Mesenchymal stem cell (in vitro differentiated cells and primary cell): ENCODE data around the gene VEGFA.

ENCODE experiments used
- DNase-seq: peaks from one replicate; pipeline ENCODE4 v3.0.0-alpha.2; 2013
- H2AFZ ChIP-seq: one replicate; pipeline ENCODE4 v1.6.1; 2013; ENCODE audit warnings: low read depth, mild to moderate bottlenecking, control low read depth, inconsistent platforms, low read length, moderate library complexity
- H2AK5ac ChIP-seq: 2 replicates; pipeline ENCODE4 v1.6.1; 2013; ENCODE audit warnings: low read length, moderate library complexity, mild to moderate bottlenecking, inconsistent platforms; ENCODE audit not compliant: severe bottlenecking
- H2BK120ac ChIP-seq: one replicate; pipeline ENCODE4 v1.6.1; 2013; ENCODE audit warnings: low read depth, mild to moderate bottlenecking, inconsistent platforms, low read length, moderate library complexity
- H2BK12ac ChIP-seq, 2 experiments: one replicate each; pipeline ENCODE4 v1.6.1; 2013; ENCODE audit warnings: inconsistent platforms in 2 of 2, low read length in 2 of 2, mild to moderate bottlenecking in 2 of 2, moderate library complexity in 2 of 2, control low read depth in 1 of 2
- H2BK15ac ChIP-seq: one replicate; pipeline ENCODE4 v1.6.1; 2013; ENCODE audit warnings: mild to moderate bottlenecking, low read depth, inconsistent platforms; ENCODE audit not compliant: poor library complexity, severe bottlenecking
- H2BK5ac ChIP-seq: 2 replicates; pipeline ENCODE4 v1.6.1; 2013; ENCODE audit warnings: low read depth, mild to moderate bottlenecking, low read length, control low read depth, inconsistent platforms; ENCODE audit not compliant: poor library complexity, severe bottlenecking
- H3K14ac ChIP-seq, 2 experiments: one replicate each; pipeline ENCODE4 v1.6.1; 2013; ENCODE audit warnings: inconsistent platforms in 2 of 2, low read length in 2 of 2, control low read depth in 1 of 2, mild to moderate bottlenecking in 1 of 2, moderate library complexity in 1 of 2
- H3K18ac ChIP-seq, 2 experiments: one replicate each; pipeline ENCODE4 v1.6.1; 2013; ENCODE audit warnings: inconsistent platforms in 2 of 2, low read length in 2 of 2, control low read depth in 1 of 2, low read depth in 1 of 2, mild to moderate bottlenecking in 1 of 2
- H3K23ac ChIP-seq, 2 experiments: one replicate each; pipeline ENCODE4 v1.6.1; 2013; ENCODE audit warnings: inconsistent platforms in 2 of 2, low read length in 2 of 2, mild to moderate bottlenecking in 2 of 2, moderate library complexity in 2 of 2, control low read depth in 1 of 2
- H3K27ac ChIP-seq: 2 replicates; pipeline ENCODE4 v1.5.1; 2013; ENCODE audit warnings: mild to moderate bottlenecking, moderate library complexity, low read length, control low read depth, inconsistent platforms; ENCODE audit not compliant: poor library complexity, severe bottlenecking
- H3K27me3 ChIP-seq, 2 experiments: 2 replicates each; pipeline versions ENCODE4 v1.6.1 to v1.7.0; 2013; ENCODE audit warnings: low read length in 2 of 2, mild to moderate bottlenecking in 2 of 2, moderate library complexity in 2 of 2, control low read depth in 1 of 2, inconsistent platforms in 1 of 2; ENCODE audit not compliant: control insufficient read depth in 1 of 2, insufficient read depth in 1 of 2
- H3K36me3 ChIP-seq, 2 experiments: 2 replicates each; pipeline versions ENCODE4 v1.6.1 to v1.7.0; 2013; ENCODE audit warnings: low read length in 2 of 2, control low read depth in 1 of 2, inconsistent platforms in 1 of 2, low read depth in 1 of 2, mild to moderate bottlenecking in 1 of 2; ENCODE audit not compliant: insufficient read depth in 2 of 2, control insufficient read depth in 1 of 2
- H3K4ac ChIP-seq, 2 experiments: one replicate each; pipeline ENCODE4 v1.6.1; 2013; ENCODE audit warnings: inconsistent platforms in 2 of 2, low read length in 2 of 2, mild to moderate bottlenecking in 2 of 2, moderate library complexity in 2 of 2, control low read depth in 1 of 2, low read depth in 1 of 2
- H3K4me1 ChIP-seq: 2 replicates; pipeline ENCODE4 v1.6.1; 2013; ENCODE audit warnings: low read depth, low read length, control low read depth; ENCODE audit not compliant: control insufficient read depth, insufficient read depth
- H3K4me2 ChIP-seq: 2 replicates; pipeline ENCODE4 v1.6.1; 2013; ENCODE audit warnings: low read length, mild to moderate bottlenecking, inconsistent platforms; ENCODE audit not compliant: poor library complexity, severe bottlenecking
- H3K4me3 ChIP-seq, 2 experiments: 2 replicates each; pipeline versions ENCODE4 v1.5.1 to v1.7.0; 2013; ENCODE audit warnings: low read length in 2 of 2, mild to moderate bottlenecking in 2 of 2, control low read depth in 1 of 2, low read depth in 1 of 2; ENCODE audit not compliant: insufficient read depth in 1 of 2
- H3K79me1 ChIP-seq: replicated peaks from 2 replicates; pipeline ENCODE4 v1.6.1; 2013; ENCODE audit warnings: mild to moderate bottlenecking, control low read depth, low read length, inconsistent platforms; ENCODE audit not compliant: poor library complexity, severe bottlenecking
- H3K9ac ChIP-seq: 2 replicates; pipeline ENCODE4 v1.7.0; 2013; ENCODE audit warnings: mild to moderate bottlenecking, low read length, moderate library complexity
- H3K9me3 ChIP-seq: 2 replicates; pipeline ENCODE4 v1.7.0; 2013; ENCODE audit warnings: mild to moderate bottlenecking, low read length; ENCODE audit not compliant: control insufficient read depth
- H4K8ac ChIP-seq: one replicate; pipeline ENCODE4 v1.6.1; 2013; ENCODE audit warnings: inconsistent platforms, mild to moderate bottlenecking, low read length, moderate library complexity
- H4K91ac ChIP-seq: one replicate; pipeline ENCODE4 v1.6.1; 2013; ENCODE audit warnings: mild to moderate bottlenecking, low read length, inconsistent platforms
- WGBS: methylation state at CpG from one replicate; pipeline ENCODE4 v1.1.7; 2013; ENCODE audit warnings: mixed read lengths; 5-methylcytosine and 5-hydroxymethylcytosine counted together

VEGFA gene

GRCh38 chr6:43734294-43734665 lies 35.7 kb upstream of the VEGFA start:
- no peak overlapping the region for H2BK120ac ChIP-seq
- no peak overlapping the region for H2BK15ac ChIP-seq
- H4K8ac ChIP-seq: no peak overlapping the region
- peaks cover 12% of the 10 kb centered on the region for H3K9me3 ChIP-seq
- H3K4me1 ChIP-seq: peaks cover 5% of the 10 kb centered on the region
- H3K23ac ChIP-seq: no peak overlapping the region
- no peak overlapping the region for H2AFZ ChIP-seq
- 92% methylated on average over 3 of the region's 3 CpGs for WGBS
- no peak overlapping the region for H3K27ac ChIP-seq
- no peaks in the 10 kb centered on the region for H3K79me1 ChIP-seq
- no peaks in the 10 kb centered on the region for H3K27me3 ChIP-seq
- no peak overlapping the region for H3K4ac ChIP-seq
- H3K18ac ChIP-seq: no peak overlapping the region
- H4K91ac ChIP-seq: no peak overlapping the region
- no peak overlapping the region for H2BK12ac ChIP-seq
- H3K4me2 ChIP-seq: no peak overlapping the region
- H3K14ac ChIP-seq: no peak overlapping the region
- no peaks in the 10 kb centered on the region for H3K36me3 ChIP-seq
- H2BK5ac ChIP-seq: no peak overlapping the region
- H3K4me3 ChIP-seq: no peak overlapping the region
- no peak for DNase-seq
- no peak overlapping the region for H3K9ac ChIP-seq
- H2AK5ac ChIP-seq: no peak overlapping the region

DNA sequence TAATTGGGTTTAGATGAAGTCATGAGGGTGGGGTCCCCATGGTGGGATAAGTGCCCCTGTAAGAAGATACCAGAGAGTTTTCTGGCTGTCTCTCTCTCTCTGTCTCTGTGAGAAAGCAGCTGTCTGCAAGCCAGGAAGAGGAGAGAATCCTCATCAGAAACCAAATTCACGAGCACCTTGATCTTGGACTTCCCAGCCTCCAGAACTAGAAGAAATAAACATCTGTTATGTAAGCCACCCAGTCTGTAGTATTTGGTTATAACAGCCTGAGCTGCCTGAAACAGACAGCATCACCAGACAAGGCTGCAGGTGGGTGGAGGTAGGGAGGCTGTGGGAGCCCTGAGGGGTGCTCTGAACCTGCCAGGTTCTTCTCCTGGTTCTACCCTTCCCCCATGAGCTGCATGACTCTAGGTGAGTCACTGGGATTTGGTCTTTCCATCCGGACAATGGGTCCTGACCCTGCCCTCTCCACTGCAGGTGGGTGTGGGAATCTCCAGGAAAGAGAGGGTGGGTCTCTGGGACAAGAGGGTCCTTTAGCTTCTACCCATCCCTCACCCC lies 34.3 kb upstream of the VEGFA start:
- H3K4ac ChIP-seq: no peak overlapping the region
- peaks cover 5% of the 10 kb centered on the region for H3K4me1 ChIP-seq
- H4K91ac ChIP-seq: no peak overlapping the region
- H3K4me3 ChIP-seq: no peak overlapping the region
- DNase-seq: no peak
- H3K18ac ChIP-seq: no peak overlapping the region
- no peak overlapping the region for H3K9ac ChIP-seq
- no peak overlapping the region for H2AFZ ChIP-seq
- no peak overlapping the region for H2BK12ac ChIP-seq
- 100% methylated on average over 1 of the region's 2 CpGs for WGBS
- no peak overlapping the region for H3K23ac ChIP-seq
- no peak overlapping the region for H2AK5ac ChIP-seq
- H3K9me3 ChIP-seq: peaks cover 12% of the 10 kb centered on the region
- H3K27ac ChIP-seq: no peak overlapping the region
- H2BK5ac ChIP-seq: no peak overlapping the region
- no peaks in the 10 kb centered on the region for H3K36me3 ChIP-seq
- no peak overlapping the region for H2BK120ac ChIP-seq
- no peak overlapping the region for H3K14ac ChIP-seq
- no peak overlapping the region for H3K4me2 ChIP-seq
- H3K27me3 ChIP-seq: no peaks in the 10 kb centered on the region
- no peaks in the 10 kb centered on the region for H3K79me1 ChIP-seq
- H2BK15ac ChIP-seq: no peak overlapping the region
- H4K8ac ChIP-seq: no peak overlapping the region

DNA sequence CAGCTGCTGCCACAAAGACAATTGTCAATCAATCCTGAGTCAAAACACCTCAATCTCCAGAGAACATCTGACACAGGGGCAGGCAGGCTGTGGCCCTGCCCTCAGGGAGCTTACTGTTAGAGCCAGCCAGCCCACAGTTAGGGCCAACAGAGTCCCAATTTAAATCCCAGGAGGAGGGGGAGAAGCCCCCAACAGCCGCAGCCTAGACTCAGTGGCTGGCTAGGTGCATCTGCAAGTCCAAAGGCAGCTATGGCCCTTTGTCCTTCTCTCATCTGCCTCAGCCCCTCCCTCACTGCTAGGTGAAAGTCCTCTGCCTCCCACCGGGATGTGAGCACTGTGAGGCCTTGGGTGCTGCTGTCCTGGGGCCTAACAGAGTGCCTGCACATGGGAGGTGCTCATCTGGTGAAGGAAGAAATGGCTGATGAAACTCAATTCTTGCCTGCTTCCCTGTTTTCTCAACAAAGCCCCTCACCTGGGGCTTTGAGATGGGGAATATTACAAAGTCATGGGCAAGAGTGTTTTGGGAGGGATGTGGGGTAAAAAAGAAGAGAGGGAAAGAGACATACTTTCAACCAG lies 33.7 kb upstream of the VEGFA start:
- Histone ChIP-seq H2BK12ac (no peak overlapping the region), H3K23ac (no peak overlapping the region), H2AFZ (no peak overlapping the region), H2BK5ac (no peak overlapping the region), H4K91ac (peak overlapping the region; percentile 28), H3K4ac (no peak overlapping the region), H3K27me3 (no peaks in the 10 kb centered on the region), H4K8ac (no peak overlapping the region), H2AK5ac (no peak overlapping the region), H2BK15ac (no peak overlapping the region), H2BK120ac (no peak overlapping the region), H3K27ac (no peak overlapping the region), H3K79me1 (no peaks in the 10 kb centered on the region), H3K4me3 (no peak overlapping the region), H3K4me1 (peaks cover 5% of the 10 kb centered on the region), H3K14ac (no peak overlapping the region), H3K18ac (no peak overlapping the region), H3K9me3 (peaks cover 8% of the 10 kb centered on the region), H3K36me3 (no peaks in the 10 kb centered on the region), H3K9ac (no peak overlapping the region), H3K4me2 (no peak overlapping the region)
- DNase-seq: no peak
- 100% methylated on average over 1 of the region's 2 CpGs for WGBS

DNA sequence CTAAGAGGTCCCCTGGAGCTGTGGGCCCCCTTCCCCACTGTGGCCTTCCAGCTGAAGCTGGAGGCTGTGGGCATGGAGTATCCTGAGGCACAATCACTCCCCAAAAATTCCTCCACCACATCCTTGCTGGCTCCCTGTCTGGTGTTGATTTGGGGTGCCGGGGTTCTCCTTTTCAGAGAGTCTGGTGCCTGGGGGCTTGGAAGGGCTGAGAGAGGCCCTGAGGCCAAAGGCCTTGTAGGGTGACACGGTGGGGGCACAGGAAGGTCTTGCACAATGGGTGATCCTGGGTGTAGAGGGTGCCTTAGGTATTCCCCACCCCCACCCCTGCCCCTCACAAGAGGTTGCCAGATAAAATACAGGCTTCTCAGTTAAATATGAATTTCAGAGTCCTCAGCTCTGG lies 33.2 kb upstream of the VEGFA start:
- Histone ChIP-seq H3K4me2 (no peak overlapping the region), H3K27ac (no peak overlapping the region), H3K9me3 (peaks cover 3% of the 10 kb centered on the region), H3K18ac (no peak overlapping the region), H3K23ac (no peak overlapping the region), H2BK5ac (no peak overlapping the region), H4K91ac (no peak overlapping the region), H3K4ac (no peak overlapping the region), H4K8ac (no peak overlapping the region), H3K27me3 (no peaks in the 10 kb centered on the region), H3K36me3 (no peaks in the 10 kb centered on the region), H3K79me1 (no peaks in the 10 kb centered on the region), H3K9ac (no peak overlapping the region), H2BK12ac (no peak overlapping the region), H3K14ac (no peak overlapping the region), H2BK15ac (no peak overlapping the region), H2AFZ (no peak overlapping the region), H2AK5ac (no peak overlapping the region), H2BK120ac (no peak overlapping the region), H3K4me3 (no peak overlapping the region), H3K4me1 (peaks cover 5% of the 10 kb centered on the region)
- no CpG with 5 or more reads among the region's 2 CpGs for WGBS
- no peak for DNase-seq
